MG63 (cell line): ENCODE data around the gene FEM1B. TPM values are rescaled to one million over a fixed set of nuclear protein-coding genes. Genes with fewer than 3 reads are reported as not detected.

Source experiments
- DNase-seq: peaks from one replicate; pipeline ENCODE4 v3.0.0-alpha.2; 2020
- H3K27me3 ChIP-seq: fragments of 250-450 bp; sonication (Bioruptor Pico); 2 replicates; pipeline ENCODE4 v1.5.1; 2020; ENCODE audit warnings: mild to moderate bottlenecking, moderate library complexity
- H3K36me3 ChIP-seq: fragments of 250-450 bp; sonication (Bioruptor Pico); 2 replicates; pipeline ENCODE4 v1.5.1; 2020; ENCODE audit warnings: mild to moderate bottlenecking, moderate library complexity
- H3K4me3 ChIP-seq: fragments of 250-450 bp; sonication (Bioruptor Pico); 2 replicates; pipeline ENCODE4 v1.5.1; 2020; ENCODE audit warnings: mild to moderate bottlenecking, moderate library complexity
- H3K9me3 ChIP-seq: fragments of 250-450 bp; sonication (Bioruptor Pico); 2 replicates; pipeline ENCODE4 v1.5.1; 2020; ENCODE audit warnings: mild to moderate bottlenecking, moderate library complexity
- total RNA-seq: library from RNA; depleted of rRNA; stranded (reverse); fragments of >200 nt; shearing (Covaris generic); gene quantifications from 2 replicates; pipeline ENCODE4 v1.2.3, GENCODE V29; 2014; ENCODE audit warnings: low replicate concordance; rRNA removed

The FEM1B gene
- total RNA-seq, 1 experiment from 2014 or later, result 41.3 TPM

- H3K9me3 ChIP-seq, result no peaks in the 10 kb centered on the region
- no peaks in the 10 kb centered on the region for H3K27me3 ChIP-seq
- peaks cover 48% of the 10 kb centered on the region for H3K36me3 ChIP-seq
- DNase-seq, result no peak
- no peak overlapping the region for H3K4me3 ChIP-seq
Measured at GRCh38 chr15:68341760-68342725, 64.5 kb downstream of the FEM1B start.

- DNase-seq, result no peak
- Histone ChIP-seq H3K27me3 (no peaks in the 10 kb centered on the region), H3K9me3 (no peaks in the 10 kb centered on the region), H3K36me3 (peaks cover 55% of the 10 kb centered on the region), H3K4me3 (no peak overlapping the region)
Measured at GRCh38 chr15:68343579-68344225, 66.2 kb downstream of the FEM1B start.

GRCh38 chr15:68344600-68344999 is 67.1 kb downstream of the FEM1B start:
- no peaks in the 10 kb centered on the region for H3K9me3 ChIP-seq
- peaks cover 63% of the 10 kb centered on the region for H3K36me3 ChIP-seq
- no peaks in the 10 kb centered on the region for H3K27me3 ChIP-seq
- no peak for DNase-seq
- no peak overlapping the region for H3K4me3 ChIP-seq

Other genes starting within 250 kb of the FEM1B start
- 7.6 and 30.4 TPM in 2 replicates for gene PIAS1, start 223.4 kb upstream of the FEM1B start, total RNA-seq
- 0.82 and 3.3 TPM in 2 replicates for gene CALML4, start 72.4 kb upstream of the FEM1B start, total RNA-seq
- 29.5 and 38.8 TPM in 2 replicates for gene CLN6, start 48.0 kb upstream of the FEM1B start, total RNA-seq
- gene ITGA11, start 154.4 kb downstream of the FEM1B start, total RNA-seq, result 41.0 and 63.4 TPM in 2 replicates